ENCODE results near the gene KCNB1.
A peak's percentile ranks its signal among the peaks of the same experiment; 100 is the strongest.

KCNB1 gene

DNA sequence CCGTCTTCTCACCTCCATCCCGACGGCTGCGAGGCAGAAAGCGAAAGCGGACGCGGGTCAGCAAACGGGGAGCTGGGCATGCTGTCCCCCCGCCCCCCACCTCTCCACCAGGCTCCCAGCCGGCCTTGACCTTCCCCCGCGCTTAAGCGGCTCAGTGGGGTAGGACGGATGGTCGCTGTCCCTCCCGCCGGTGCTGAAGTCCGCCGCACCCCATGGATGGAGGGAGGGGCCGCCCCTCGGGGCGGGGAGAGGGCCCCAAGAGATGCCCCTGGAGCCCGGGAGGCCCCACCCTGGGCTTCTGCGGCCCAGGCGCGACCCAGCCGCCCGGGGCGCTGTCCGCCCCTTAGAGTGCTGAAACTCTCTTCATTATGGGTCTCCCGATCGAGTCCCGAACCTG is at the start of gene KCNB1:
KCNB1 (minus strand) TSS at position 48 of the 397 bp plus-strand sequence. CDS start 188 bp downstream, outside the sequence.
- no peak for DNase-seq

DNA sequence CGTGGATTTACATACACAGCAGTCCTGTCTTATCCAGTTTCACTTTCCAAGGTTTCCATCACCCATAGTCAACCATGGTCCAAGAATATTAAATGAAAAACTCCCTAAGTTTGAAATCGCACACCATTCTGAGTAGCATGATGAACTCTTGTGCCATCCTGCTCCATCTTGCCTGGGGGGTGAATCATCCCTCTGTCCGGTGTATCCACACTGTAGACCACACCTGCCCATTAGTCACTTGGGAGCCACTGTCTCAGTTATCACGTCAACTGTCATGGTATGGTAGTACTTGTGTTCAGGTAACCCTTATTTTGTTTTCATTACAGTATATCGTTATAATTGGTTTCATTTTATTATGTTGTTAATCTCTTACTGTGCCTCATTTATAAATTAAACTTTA is 47.0 kb upstream of the KCNB1 start:
- no peak for DNase-seq

DNA sequence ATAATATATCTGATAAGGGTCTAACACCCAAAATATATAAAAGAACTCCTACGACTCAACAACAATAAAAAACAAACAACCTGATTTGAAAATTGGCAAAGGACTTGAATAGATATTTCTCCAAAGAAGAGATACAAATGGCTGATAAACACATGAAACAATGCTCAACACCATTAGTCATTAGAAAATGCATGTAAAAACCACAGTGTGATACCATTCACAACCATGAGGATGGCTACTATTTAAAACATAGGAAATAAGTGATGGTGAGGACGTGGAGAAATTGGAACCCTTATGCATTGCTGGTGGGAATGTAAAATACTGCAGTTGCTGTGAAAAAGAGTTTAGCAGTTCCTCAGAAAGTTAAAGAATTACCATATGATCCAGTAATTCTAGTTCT is 44.1 kb upstream of the KCNB1 start:
- DNase-seq: no peak

DNA sequence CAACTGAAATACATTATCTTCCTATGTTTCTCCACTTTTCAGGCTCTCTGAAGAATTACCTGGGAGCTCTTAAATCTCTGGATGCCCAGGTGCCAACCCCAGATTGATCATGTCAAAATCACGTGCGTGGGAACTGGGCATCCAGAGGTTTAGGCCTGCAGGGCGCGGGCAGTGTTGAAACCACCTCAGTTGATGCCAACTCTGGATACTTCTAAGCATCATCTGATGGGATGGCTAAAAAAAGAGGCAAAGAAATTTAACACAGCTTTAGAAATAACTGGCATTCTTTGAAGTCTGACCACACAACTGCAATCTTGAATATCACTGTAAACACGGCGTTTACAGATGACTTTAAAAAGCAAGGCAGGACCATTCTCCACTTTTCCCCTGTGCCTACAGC is 43.6 kb upstream of the KCNB1 start:
- no peak for DNase-seq

DNA sequence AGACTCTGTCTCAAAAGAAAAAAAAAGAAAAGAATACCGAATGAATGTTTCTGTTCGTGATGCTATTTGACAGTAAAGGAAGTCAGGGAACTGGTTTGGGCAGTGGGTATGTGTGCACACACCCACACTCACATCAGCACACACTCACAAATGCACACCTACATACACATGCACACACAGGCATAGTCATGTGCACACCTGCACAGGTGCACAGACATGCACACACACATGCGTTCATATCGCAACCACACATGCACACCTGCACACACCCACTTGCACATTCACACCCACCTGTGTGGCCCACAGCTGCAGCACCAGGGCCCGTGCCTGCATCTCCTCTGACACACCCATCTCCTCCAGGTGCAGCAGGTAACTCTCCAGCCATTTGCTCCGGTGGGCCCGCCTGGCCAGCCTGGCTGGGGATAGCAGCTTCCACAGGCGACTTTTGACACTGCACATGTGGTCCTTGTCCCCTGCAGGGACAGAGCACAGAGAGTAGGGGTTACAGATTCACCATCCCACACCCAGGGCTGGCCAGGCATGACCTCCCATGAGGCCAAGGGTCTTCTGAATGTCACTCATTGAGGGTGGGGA is 41.4 kb upstream of the KCNB1 start:
- DNase-seq: no peak

DNA sequence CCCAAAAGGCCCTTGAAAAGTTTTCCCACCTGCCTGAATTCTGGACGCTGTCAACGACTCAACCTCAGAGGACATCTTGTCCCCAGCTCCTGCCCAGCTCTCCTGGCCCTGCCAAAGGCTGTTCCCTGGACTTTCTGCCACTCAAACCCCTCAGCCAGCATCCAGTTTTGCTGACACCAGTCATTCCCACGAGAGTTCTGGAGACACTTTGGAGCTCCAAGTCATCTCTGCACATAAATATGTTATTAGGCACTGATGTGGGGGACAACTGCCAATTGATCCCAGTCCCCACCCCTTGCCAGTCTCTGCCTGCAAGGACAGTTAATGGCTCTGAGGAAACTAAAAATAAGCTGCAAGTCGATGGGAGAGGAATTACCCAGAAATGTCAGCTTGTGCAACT is 38.9 kb upstream of the KCNB1 start:
- DNase-seq: no peak

DNA sequence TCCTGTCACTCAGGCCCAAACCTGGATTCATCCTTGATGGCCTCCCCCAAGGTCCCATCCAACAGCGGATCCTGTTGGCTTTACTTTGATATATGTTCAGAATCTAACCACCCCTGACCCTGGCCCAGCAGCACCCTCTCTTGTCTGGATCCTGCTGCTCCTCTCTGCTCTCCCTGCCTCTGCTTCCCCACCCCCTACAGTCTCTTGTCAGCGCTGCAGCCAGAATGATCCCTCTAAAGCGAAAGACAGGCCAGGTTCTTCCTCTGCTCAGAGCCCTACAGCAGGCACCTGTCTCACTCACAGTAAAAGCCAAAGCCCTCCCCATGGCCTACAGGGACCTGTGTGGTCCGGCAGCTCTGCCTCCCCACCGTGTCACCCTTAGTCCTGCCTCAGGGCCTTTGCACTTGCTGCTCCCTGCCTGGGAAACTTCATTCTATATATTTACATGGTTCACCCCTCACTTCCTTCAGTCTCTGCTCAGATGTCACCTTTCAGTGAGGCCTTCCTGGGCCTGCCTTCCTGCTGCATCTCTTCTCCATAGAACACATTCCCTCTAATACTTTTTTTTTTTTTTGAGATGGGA is 37.4 kb upstream of the KCNB1 start:
- no peak for DNase-seq

DNA sequence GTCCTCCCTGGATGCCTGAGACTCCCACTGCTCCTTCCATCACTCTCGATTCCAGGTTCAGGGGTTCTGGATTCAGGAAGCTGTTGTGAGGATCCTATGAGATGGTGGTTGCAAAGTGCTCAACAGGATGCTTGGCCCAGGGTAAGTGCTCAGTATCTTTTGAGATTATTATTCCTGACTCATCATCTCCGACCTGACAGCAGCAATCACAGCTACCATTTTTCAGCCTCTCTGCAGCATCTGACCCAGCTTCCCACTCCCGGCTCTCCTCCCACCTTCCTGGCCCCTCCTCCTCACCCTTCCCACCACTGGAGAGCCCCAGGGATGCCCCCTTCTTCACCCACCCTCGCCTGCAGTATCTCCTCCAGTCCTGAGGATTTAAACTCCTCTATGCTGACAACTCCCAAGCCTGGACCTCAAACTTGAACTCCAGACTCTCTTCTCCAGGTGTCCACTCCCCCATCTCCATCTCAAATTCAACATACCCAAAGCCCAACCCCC is 36.8 kb upstream of the KCNB1 start:
- no peak for DNase-seq

DNA sequence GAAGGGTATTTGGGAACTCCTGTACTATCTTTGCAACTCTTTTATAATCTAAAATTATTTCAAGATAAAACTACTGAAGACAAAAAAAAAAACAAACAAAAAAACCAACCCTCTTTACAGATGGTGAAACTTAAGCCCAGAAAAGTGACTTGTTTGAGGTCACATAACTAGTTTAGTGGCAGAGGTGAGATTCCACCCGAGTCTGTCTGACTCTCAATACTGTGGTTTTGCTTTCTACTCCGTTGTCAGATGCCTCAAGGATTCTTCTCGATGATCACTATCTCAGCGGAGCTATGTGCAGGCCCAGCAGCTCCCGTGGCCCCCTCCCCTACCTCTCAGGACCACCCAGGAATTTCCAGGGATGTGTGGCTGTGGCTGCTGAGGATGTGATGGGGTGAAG is 36.1 kb upstream of the KCNB1 start:
- no peak for DNase-seq

DNA sequence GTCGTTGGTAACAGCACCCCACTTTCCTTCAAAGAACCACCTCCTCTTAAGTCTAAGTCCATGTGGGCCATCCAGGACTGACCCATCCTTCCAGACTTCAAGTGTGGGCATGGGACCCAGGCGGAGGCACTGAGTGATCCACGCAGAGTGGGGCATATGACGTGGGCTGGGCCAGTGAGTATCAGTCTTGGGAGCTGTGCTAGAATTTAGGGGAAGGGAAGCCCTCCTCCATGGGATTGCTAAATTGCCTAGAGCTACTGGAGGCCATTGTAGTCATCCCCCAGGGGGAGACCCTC is 35.3 kb upstream of the KCNB1 start:
- no peak for DNase-seq

DNA sequence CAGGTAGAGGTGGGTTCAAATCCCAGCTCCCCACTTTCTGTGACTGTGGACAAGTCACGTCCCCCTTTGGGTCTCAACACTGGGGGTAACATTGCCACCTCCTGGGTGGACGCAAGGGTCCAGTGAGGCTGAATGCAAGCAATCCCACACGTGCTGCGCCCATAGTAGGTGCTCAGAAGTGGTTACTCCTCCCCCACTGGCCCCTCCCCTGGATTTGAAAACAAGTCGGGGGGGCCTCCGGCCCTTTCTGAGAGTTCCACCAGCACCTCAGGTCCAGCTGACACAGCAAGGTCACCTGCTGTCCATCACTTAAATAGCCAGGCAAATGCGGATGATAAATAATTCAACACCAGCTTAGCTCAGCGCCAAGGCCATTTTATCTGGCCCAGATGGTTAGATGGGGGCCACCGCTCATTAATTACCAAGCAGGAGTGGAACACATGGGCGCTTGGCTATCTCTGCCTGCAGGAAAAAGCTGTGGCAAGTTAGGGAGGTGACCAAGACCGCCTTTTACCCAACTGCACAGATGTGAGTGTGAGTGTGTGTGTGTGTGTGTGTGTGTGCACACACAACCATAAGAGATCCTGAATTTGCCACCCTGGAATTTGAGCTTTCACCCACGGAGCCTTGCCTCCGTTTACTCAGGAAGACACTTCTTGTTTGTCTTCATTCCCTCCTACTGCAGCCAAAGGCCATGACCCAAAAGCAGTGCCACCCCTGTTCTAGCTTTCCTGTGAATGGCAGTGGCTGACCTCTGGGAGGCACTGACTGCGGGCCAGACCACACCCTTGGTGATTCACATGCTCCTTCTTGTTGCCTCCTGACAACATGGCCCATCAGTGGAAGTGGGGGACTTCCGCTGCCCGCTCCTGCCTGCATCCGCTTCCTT is 34.7 kb upstream of the KCNB1 start:
- no peak for DNase-seq

DNA sequence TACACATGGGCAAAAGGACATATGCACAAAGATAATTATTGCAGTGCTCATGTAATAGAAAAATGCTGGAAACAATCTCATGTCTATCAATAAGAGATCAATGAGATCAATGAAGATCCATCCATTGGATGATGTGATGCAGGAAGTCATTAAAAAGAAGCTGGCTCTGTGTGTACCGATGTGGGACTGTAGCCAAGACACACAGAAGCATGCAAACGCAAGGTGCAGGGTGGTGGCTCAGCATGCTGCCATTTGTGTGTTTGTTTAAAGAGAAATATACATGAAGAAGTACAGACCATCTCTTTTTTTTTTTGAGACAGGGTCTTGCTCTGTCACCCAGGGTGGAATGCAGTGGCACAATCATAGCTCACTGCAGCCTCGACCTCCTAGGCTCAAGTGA is 33.1 kb upstream of the KCNB1 start:
- peak; percentile 65 for DNase-seq

DNA sequence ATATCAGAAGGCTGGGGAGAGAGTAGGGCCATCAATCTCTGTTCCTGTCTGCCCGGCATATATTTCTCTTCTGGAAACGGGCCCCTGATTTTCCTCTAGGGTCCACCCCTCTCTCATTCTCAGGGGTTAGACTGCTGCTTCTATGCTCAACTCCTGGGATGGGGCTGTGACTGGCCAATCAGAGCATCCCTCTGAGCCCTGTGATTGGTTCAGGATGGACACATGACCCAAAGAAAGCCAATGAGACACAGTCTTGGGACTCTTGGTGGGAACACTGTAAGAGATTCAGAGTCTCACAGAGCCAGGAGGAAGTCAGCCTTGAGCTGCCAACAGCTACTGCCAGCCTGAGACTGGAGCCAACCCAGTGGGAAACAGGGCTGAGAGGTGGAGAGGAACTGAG is 31.0 kb upstream of the KCNB1 start:
- DNase-seq: peak; percentile 18

DNA sequence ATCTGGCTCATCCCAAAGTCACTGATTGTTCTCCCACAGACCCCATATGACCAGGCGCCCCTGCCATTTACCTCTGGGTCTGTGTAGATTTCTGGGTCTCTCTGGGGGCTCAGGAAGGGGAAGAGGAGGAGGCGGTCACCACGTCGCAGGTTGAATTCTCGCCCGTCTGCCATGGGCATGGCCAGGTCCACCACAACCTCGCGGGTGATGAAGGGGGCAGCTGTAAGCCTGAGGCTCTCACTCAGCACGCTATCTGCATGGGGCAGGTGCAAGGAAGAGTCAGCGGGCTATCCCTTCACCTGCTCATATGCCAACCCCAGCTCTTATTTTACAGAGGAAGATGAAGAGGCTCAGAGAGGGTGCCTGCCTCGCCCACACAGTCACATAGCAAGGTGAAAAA is 30.5 kb upstream of the KCNB1 start:
- DNase-seq: no peak

DNA sequence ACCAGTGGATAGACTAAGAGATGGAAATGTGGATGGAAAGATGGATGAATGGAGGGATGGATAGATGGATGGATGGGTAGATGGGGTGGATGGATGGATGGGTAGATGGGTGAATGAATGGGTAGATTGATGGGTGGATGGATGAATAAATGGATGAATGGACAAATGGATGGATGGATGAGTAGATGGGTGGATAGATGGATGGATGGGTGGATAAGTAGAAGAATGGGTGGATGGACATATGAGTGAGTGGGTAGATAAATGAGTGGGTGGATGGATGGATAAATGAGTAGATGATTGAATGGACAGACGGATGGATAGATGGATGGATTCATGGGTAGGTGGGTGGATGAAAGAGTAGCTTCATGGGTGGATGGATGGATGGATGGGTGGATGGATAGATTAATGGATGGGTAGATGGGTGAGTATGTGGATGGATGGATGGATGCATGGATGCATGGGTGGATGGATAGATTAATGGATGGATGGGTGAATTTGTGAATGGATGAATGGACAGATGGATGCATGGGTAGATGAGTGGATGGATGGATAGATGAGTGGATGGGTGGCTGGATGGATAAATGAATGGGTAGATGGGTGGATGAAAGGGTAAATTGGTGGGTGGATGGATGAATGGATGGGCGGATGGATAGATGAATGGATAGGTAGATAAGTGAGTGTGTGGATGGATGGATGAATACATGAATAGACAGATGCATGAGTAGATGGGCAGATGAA is 29.5 kb upstream of the KCNB1 start:
- DNase-seq: no peak

DNA sequence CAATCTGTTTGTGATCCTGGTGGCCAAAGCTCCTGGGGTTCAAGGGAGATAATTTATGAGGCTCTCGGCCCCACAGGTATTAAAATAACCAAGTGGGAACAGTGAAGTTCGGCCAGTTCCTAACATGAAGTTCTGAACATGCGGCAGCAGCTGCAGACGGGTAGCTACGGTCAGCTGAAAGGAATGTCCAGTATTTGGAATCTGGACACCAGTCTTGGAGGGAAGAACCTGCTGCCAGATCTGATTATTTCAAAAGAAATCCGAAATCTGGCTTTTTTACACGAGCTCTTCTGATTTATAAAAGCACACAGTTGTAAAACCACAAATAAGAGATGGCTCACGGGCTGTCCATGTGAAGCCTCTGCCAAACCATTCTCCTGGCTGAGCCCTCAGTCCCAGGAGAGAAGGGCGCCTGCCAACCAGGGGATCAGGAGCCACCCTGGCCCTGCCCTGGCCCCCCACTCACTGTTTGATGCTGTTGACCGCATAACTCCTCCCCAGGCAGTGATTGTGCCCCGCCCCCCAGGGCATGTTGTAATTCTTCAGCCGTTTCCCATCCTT is 28.2 kb upstream of the KCNB1 start:
- DNase-seq: no peak

DNA sequence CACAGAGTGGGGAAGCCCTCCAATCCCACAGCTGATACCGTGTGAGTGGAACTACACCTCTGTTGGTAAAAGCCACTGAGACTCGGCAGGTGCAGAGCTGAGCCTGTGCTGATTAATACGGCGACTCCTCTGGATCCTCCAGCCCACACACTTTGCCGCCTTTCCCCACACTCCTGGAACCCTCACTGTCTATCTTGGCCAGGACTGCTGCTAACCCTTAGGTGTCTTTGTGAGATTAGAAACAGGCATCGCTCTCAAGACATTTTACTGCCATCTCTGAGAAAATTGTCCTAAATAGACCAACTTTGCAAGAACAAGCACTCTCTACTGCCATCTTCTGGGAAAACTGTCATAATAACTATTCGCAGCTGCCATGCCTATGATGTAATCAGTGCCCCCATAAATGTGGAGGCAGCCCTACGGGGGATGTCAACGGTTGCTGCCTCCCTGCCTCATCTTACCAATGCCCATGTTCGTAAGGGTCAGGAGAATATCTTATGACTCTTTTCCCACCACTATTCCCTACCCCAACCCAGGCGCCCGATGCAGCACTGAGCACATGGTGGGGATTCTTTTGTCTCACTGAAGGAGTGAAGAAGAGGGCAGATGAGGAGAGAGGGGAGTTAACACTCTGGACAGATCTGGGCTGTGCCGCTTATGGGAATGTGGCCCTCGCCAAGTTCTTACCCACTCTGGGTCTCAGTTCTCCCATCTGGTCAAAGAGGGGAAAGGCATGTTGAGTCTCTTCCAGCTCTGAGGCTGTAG is 26.1 kb upstream of the KCNB1 start:
- peak; percentile 72 for DNase-seq

DNA sequence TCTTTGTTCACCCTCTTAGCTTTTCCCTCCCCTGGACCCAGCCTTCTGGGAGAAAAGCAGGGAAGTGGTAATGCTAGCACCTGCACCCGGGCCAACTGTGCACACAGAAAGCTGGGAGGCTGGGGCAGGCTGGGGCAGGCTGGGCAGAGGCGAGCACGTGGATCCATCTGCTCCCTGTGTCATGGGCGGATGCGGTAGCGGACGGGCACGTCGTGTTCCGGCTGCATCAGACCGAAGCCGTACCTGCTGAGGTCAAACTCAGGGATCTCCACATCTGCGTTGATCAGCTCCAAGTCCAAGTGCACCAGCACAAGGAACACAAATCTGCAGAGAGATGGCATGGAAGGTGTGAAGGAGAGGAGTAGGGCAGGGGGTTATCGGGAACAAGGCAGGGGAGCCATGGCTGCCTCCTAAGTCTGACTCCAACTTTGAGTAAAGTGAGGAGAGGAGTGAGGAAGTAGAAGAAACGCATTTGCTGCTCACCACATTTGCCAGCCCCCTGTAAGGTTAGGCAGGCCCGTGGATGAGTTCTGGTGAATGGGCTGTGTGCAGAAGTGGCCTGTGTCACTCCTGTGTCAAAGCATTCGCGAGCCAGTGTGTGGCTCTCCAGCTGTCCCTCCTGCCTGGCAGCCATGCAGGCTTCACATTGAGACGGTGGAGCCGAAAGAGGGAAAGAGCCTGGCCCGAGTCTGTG is 25.4 kb upstream of the KCNB1 start:
- peak; percentile 33 for DNase-seq

DNA sequence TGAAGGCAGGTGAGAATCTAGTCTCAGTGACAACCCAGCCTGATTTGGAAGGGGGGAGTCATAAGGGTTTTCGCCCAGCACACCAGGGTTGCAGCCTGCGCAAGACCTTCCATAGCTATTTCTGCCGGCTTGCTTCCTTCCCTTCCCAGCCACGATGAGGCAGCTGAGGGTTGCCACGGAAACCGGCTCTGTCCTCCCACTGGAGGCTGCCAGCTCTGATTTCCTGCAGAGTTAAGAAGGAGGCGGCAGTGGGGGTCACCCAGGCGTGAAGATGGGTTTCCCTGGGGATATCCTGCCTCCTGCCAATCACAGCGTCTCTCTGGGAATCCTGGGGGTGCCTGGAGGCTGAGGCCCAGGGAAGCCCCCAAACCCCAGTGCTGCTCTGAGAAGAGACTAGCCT is 23.1 kb upstream of the KCNB1 start:
- DNase-seq: peak; percentile 85

DNA sequence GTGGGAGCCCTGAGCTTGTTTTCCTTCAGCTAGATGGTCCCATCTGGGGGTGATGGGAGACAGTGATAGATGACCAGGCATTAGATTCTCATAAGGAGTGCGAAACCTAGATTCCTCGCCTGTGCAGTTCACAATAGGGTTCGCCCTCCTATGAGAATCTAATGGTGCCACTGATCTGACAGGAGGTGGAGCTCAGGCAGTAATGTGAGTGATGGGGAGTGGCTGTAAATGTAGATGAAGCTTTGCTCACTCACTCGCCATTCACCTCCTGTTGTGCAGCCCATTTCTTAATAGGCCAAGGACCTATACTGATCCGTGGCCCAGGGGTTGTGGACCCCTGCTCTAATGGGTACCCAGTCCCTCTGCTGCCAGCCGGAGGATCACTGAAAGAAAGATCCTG is 20.7 kb upstream of the KCNB1 start:
- DNase-seq: no peak

DNA sequence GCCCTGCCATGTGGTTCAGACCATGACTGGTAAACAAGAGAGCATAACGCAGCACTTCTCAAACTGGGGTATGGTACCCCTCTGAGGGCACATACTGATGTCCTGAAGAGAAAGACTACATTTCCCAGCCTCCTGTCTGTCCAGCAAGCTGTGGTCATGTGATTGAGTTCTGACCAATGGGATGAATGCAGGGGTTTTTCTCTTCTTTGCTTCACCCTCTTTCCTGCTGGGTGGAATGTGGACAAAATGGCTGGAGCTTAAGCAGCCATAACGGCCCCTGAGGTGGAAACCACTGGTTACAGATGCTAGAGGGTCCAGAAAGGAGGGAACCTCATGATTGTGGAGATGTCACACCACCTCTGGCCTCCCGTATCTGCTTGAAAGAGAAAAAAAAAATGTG is 19.4 kb upstream of the KCNB1 start:
- peak; percentile 34 for DNase-seq

DNA sequence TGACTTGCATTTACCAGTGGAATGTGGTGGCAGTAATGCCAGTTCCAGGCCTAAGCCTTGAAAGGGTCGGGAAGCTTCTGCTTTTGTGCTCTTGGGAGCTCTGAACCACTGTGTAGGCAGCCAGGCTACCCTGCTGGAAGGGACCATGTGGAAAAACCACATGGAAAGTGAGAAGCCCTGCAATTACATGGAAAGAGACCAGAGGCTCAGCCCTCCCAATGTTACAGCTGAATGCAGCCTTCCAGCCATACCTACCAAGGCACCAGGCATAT is 14.9 kb upstream of the KCNB1 start:
- DNase-seq: no peak
